HCT116 (cell line): ENCODE measurements around the gene NXT1. TPM values are rescaled to one million over a fixed set of nuclear protein-coding genes. Genes with fewer than 3 reads are reported as not detected.

Experiments
- ATAC-seq: fragments of 200-7000 bp; cut with Tn5 transposase; 2 replicates; pipeline ENCODE4 v1.9.1; 2020; ENCODE audit warnings: mild to moderate bottlenecking, moderate library complexity
- BruUV-seq: library from RNA; stranded (reverse); fragments of 400-500 nt; replicated peaks from 2 replicates; lab custom pipeline; 2021; lab: Mats Ljungman, UMichigan
- CTCF ChIA-PET: fragments of 300-600 bp; sonication (Branson Sonifier 250); formaldehyde crosslinking; loops from one replicate; lab custom pipeline; 2021; ENCODE audit warnings: antibody characterized with exemption; lab: Charles Lee
- POLR2A ChIA-PET: fragments of 300-600, 350-600 bp; sonication (Branson Sonifier 250); formaldehyde crosslinking; loops from one replicate; lab custom pipeline; 2021; ENCODE audit warnings: antibody characterized with exemption; lab: Charles Lee
- RAD21 ChIA-PET, 2 experiments: fragments of 300-600 bp; sonication (Branson Sonifier 250); formaldehyde crosslinking; loops; one replicate each; lab custom pipeline; 2023; ENCODE audit warnings: low total read pairs in 2 of 2; ENCODE audit not compliant: uncharacterized antibody in 2 of 2, unreplicated experiment in 2 of 2, low non-redundant PET in 1 of 2; lab: Charles Lee
- DNase-seq: peaks from one replicate; pipeline ENCODE4 v3.0.0-alpha.2; 2010; ENCODE audit warnings: low read depth, low spot score
- H2AFZ ChIP-seq: fragments of 200-600 bp; shearing (Covaris generic), sonication (generic); 2 replicates; pipeline ENCODE4 v1.6.1; 2017; ENCODE audit warnings: low read depth, mixed run types, mixed read lengths, antibody characterized with exemption, low read length; ENCODE audit not compliant: poor library complexity, severe bottlenecking
- H3K27ac ChIP-seq: 2 replicates; pipeline ENCODE4 v1.5.1; 2012; ENCODE audit warnings: low read depth, low read length
- H3K27me3 ChIP-seq: fragments of 200-600 bp; sonication (generic); 2 replicates; pipeline ENCODE4 v1.6.1; 2016; ENCODE audit warnings: mixed run types, low read length, mixed read lengths; ENCODE audit not compliant: insufficient read depth
- H3K36me3 ChIP-seq, 2 experiments: fragments of 200-500 bp in 1 of 2; fragments of 200-600 bp in 1 of 2; sonication (Bioruptor generic) in 1 of 2; sonication (generic) in 1 of 2; 2 replicates each; pipeline versions ENCODE4 v1.5.1 to v1.6.1; 2014 to 2016; ENCODE audit warnings: low read length in 2 of 2, inconsistent platforms in 1 of 2, mixed read lengths in 1 of 2, mixed run types in 1 of 2; ENCODE audit not compliant: insufficient read depth in 2 of 2, control insufficient read depth in 1 of 2
- H3K4me1 ChIP-seq, 2 experiments: fragments of 200-600 bp in 1 of 2; sonication (generic) in 1 of 2; 2 replicates each; pipeline versions ENCODE4 v1.5.1 to v1.6.1; 2012 to 2017; ENCODE audit warnings: low read length in 2 of 2, inconsistent platforms in 1 of 2, mild to moderate bottlenecking in 1 of 2, mixed read lengths in 1 of 2, mixed run types in 1 of 2, moderate library complexity in 1 of 2; ENCODE audit not compliant: insufficient read depth in 2 of 2, control insufficient read depth in 1 of 2
- H3K4me2 ChIP-seq: fragments of 200-600 bp; sonication (generic); 2 replicates; pipeline ENCODE4 v1.6.1; 2017; ENCODE audit warnings: mixed run types, low read length, mixed read lengths
- H3K4me3 ChIP-seq, 2 experiments: fragments of 200-600 bp in 1 of 2; sonication (generic) in 1 of 2; replicated peaks in 1 of 2; 2 replicates each; pipeline ENCODE4 v1.5.1; 2011 to 2016; ENCODE audit warnings: low read length in 2 of 2, control low read depth in 1 of 2, low read depth in 1 of 2, mild to moderate bottlenecking in 1 of 2, mixed read lengths in 1 of 2, mixed run types in 1 of 2
- H3K79me2 ChIP-seq: fragments of 200-600 bp; sonication (generic); 2 replicates; pipeline ENCODE4 v1.6.1; 2017; ENCODE audit warnings: mild to moderate bottlenecking, mixed run types, low read length, moderate library complexity, mixed read lengths; ENCODE audit not compliant: insufficient read depth
- H3K9ac ChIP-seq: fragments of 200-600 bp; sonication (generic); 2 replicates; pipeline ENCODE4 v1.6.1; 2016; ENCODE audit warnings: low read length, mixed read lengths
- H3K9me2 ChIP-seq: fragments of 200-600 bp; sonication (generic), shearing (Covaris generic); 2 replicates; pipeline ENCODE4 v1.6.1; 2017; ENCODE audit warnings: mixed run types, mild to moderate bottlenecking, moderate library complexity; ENCODE audit not compliant: insufficient read depth
- H3K9me3 ChIP-seq, 2 experiments: fragments of 200-500 bp in 1 of 2; fragments of 200-600 bp in 1 of 2; sonication (Bioruptor generic) in 1 of 2; sonication (generic) in 1 of 2; 2 replicates each; pipeline ENCODE4 v1.6.1; 2014 to 2017; ENCODE audit warnings: low read length in 2 of 2, mixed read lengths in 2 of 2, inconsistent platforms in 1 of 2, low read depth in 1 of 2, mild to moderate bottlenecking in 1 of 2, mixed run types in 1 of 2, moderate library complexity in 1 of 2; ENCODE audit not compliant: control insufficient read depth in 1 of 2, insufficient read depth in 1 of 2
- H4K20me1 ChIP-seq: fragments of 200-600 bp; sonication (generic), shearing (Covaris generic); 2 replicates; pipeline ENCODE4 v1.6.1; 2017; ENCODE audit warnings: mixed run types, mild to moderate bottlenecking, moderate library complexity; ENCODE audit not compliant: insufficient read depth
- POLR2AphosphoS5 ChIP-seq: IDR thresholded peaks from 2 replicates; pipeline ENCODE4 v1.6.1; 2011; ENCODE audit warnings: mild to moderate bottlenecking, low read depth, low read length, moderate library complexity
- RAD21 ChIP-seq: IDR thresholded peaks from 2 replicates; pipeline ENCODE4 v1.6.1; 2012; ENCODE audit warnings: low read depth, mild to moderate bottlenecking
- SIN3A ChIP-seq: IDR thresholded peaks from 2 replicates; pipeline ENCODE4 v1.6.1; 2012; ENCODE audit warnings: low read depth
- SRF ChIP-seq: IDR thresholded peaks from 2 replicates; pipeline ENCODE4 v1.6.1; 2012; ENCODE audit warnings: low read depth
- TCF7L2 ChIP-seq: IDR thresholded peaks from 2 replicates; pipeline ENCODE4 v1.7.0; 2011; ENCODE audit warnings: borderline replicate concordance, inconsistent platforms; ENCODE audit not compliant: insufficient read depth, insufficient read length; ENCODE audit errors: extremely low read depth
- intact Hi-C: fragments of 100-400 bp; cut with micrococcal nuclease; formaldehyde crosslinking; loops from 2 replicates; pipeline ENCODE4 v1.10.0; 2022
- total RNA-seq: library from RNA; stranded (reverse); gene quantifications from one replicate; pipeline ENCODE4 v1.2.1, GENCODE V29; 2021; ENCODE audit not compliant: unreplicated experiment
- TF ChIP-seq, protein P1 (sequence below), 3 experiments: fragments of 200-600 bp in 1 of 3; sonication (generic) in 1 of 3; IDR thresholded peaks in 2 of 3; conservative IDR thresholded peaks in 1 of 3; 2 replicates each; pipeline ENCODE4 v1.5.1; 2012 to 2017; ENCODE audit warnings: low read depth in 2 of 3, low read length in 2 of 3, antibody characterized with exemption in 1 of 3, borderline replicate concordance in 1 of 3, control low read depth in 1 of 3, mild to moderate bottlenecking in 1 of 3, mixed read lengths in 1 of 3, mixed run types in 1 of 3, moderate library complexity in 1 of 3; ENCODE audit not compliant: insufficient read depth in 1 of 3

NXT1 gene
- total RNA-seq, 1 experiment from 2014 or later = 29.9 TPM

DNA sequence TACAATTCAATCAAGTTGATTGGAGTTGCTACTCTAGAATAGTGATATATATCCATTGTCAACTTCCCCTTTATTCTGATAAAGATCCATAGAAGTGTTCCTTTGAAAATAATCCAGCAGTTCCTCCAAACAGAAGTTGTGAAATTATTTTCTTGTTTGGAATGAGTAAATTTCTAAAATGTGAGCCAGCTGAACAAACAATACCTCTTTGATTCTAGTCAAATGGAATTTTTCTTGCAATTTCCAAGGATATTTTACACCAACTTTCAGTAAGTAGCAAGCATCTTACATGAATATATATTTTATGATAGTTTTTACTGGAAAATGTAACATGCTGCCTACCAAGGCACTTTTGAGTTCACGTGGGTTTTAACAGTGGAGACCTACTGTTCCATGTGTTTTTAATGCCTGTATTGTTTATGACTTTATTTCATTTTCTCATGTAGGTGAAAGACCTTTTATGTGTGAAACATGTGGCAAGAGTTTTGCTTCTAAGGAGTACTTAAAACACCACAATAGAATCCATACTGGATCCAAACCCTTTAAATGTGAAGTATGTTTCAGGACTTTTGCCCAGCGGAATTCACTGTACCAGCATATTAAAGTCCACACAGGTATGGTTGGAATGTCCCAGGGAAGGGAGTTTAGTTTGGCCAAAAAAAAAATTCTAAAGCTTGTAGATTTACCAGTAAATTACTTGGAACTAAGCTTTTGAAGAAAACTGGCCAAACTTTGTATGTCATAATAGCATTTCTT lies 17.9 kb downstream of the NXT1 start:
- peaks cover 0 to 8% of the 10 kb centered on the region in 2 experiments; a peak in 2 of 4 replicates for H3K4me1 ChIP-seq
- H3K4me3 ChIP-seq = no peak overlapping the region
- H3K9ac ChIP-seq = no peak overlapping the region
- ATAC-seq (no peak), DNase-seq (no peak)
- intact Hi-C loops = loop anchor here (10.0 kb wide), 1 partner anchor 46 kb away; no protein-coding TSS in a partner anchor
- H3K79me2 ChIP-seq = peaks cover 50% of the 10 kb centered on the region
- no peaks in the 10 kb centered on the region; the same call in 1 of the 2 replicates for H4K20me1 ChIP-seq
- no peaks in the 10 kb centered on the region for H3K9me3 ChIP-seq
- CTCF ChIA-PET = no interaction called here
- no peak overlapping the region for H3K4me2 ChIP-seq
- H3K36me3 ChIP-seq = peaks cover 35 to 46% of the 10 kb centered on the region in 2 experiments; a peak in 3 of 4 replicates
- no peaks in the 10 kb centered on the region for H3K27me3 ChIP-seq
- H3K9me2 ChIP-seq = no peaks in the 10 kb centered on the region
- POLR2A ChIA-PET = no interaction called here
- no peak overlapping the region for H3K27ac ChIP-seq
- H2AFZ ChIP-seq = no peak overlapping the region
- RAD21 ChIA-PET = no interaction called here
- no TSS peak for BruUV-seq
- TF ChIP-seq RAD21 (no peak), TCF7L2 (no peak), POLR2AphosphoS5 (no peak), SIN3A (no peak), SRF (no peak)
- TF ChIP-seq, protein P1, sequence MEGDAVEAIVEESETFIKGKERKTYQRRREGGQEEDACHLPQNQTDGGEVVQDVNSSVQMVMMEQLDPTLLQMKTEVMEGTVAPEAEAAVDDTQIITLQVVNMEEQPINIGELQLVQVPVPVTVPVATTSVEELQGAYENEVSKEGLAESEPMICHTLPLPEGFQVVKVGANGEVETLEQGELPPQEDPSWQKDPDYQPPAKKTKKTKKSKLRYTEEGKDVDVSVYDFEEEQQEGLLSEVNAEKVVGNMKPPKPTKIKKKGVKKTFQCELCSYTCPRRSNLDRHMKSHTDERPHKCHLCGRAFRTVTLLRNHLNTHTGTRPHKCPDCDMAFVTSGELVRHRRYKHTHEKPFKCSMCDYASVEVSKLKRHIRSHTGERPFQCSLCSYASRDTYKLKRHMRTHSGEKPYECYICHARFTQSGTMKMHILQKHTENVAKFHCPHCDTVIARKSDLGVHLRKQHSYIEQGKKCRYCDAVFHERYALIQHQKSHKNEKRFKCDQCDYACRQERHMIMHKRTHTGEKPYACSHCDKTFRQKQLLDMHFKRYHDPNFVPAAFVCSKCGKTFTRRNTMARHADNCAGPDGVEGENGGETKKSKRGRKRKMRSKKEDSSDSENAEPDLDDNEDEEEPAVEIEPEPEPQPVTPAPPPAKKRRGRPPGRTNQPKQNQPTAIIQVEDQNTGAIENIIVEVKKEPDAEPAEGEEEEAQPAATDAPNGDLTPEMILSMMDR (IDR thresholded peaks at IDR 0.05 in 2 of 3, conservative IDR thresholded peaks at IDR 0.05 in 1 of 3; ENCODE audit: borderline replicate concordance in 1 of 3, insufficient read depth in 1 of 3, low read depth in 2 of 3, low read length in 2 of 3) = no peak
- TF ChIP-seq, all 23 proteins: peak for 0
